GM23248 (cell line): ENCODE measurements around the gene LIM2. TPM values are rescaled to one million over a fixed set of nuclear protein-coding genes. Genes with fewer than 3 reads are reported as not detected.

Experiments
- DNase-seq: peaks from one replicate; pipeline ENCODE4 v3.0.0-alpha.2; 2015
- H2AFZ ChIP-seq: fragments of 200-600 bp; sonication (generic); 2 replicates; pipeline ENCODE4 v1.6.1; 2016; ENCODE audit warnings: antibody characterized with exemption
- H3F3A ChIP-seq: fragments of 200-600 bp; sonication (generic); 2 replicates; pipeline ENCODE4 v1.6.1; 2016; ENCODE audit warnings: mild to moderate bottlenecking, antibody characterized with exemption, mixed run types; ENCODE audit not compliant: insufficient read depth
- H3K27ac ChIP-seq: fragments of 200-600 bp; sonication (generic); 2 replicates; pipeline ENCODE4 v1.5.1; 2016; ENCODE audit warnings: mild to moderate bottlenecking
- H3K27me3 ChIP-seq: fragments of 200-600 bp; sonication (generic); replicated peaks from 2 replicates; pipeline ENCODE4 v1.6.1; 2016; ENCODE audit warnings: mild to moderate bottlenecking; ENCODE audit not compliant: insufficient read depth
- H3K36me3 ChIP-seq: fragments of 200-600 bp; sonication (generic); 2 replicates; pipeline ENCODE4 v1.6.1; 2016; ENCODE audit warnings: low read depth, mild to moderate bottlenecking
- H3K4me1 ChIP-seq: fragments of 200-600 bp; sonication (generic); 2 replicates; pipeline ENCODE4 v1.6.1; 2016; ENCODE audit warnings: mild to moderate bottlenecking; ENCODE audit not compliant: insufficient read depth
- H3K4me2 ChIP-seq: fragments of 200-600 bp; sonication (generic); one replicate; pipeline ENCODE4 v1.6.1; 2016; ENCODE audit warnings: mild to moderate bottlenecking; ENCODE audit not compliant: unreplicated experiment
- H3K4me3 ChIP-seq: fragments of 200-600 bp; sonication (generic); 2 replicates; pipeline ENCODE4 v1.5.1; 2016; ENCODE audit warnings: mild to moderate bottlenecking
- H3K79me2 ChIP-seq: fragments of 200-600 bp; sonication (generic); 2 replicates; pipeline ENCODE4 v1.6.1; 2016; ENCODE audit warnings: mild to moderate bottlenecking; ENCODE audit not compliant: insufficient read depth
- H3K9ac ChIP-seq: fragments of 200-600 bp; sonication (generic); 2 replicates; pipeline ENCODE4 v1.6.1; 2016; ENCODE audit warnings: mild to moderate bottlenecking
- H3K9me2 ChIP-seq: fragments of 200-600 bp; sonication (generic); 2 replicates; pipeline ENCODE4 v1.6.1; 2016; ENCODE audit warnings: mixed run types, mild to moderate bottlenecking, moderate library complexity; ENCODE audit not compliant: insufficient read depth
- H3K9me3 ChIP-seq: fragments of 200-600 bp; sonication (generic); one replicate; pipeline ENCODE4 v1.6.1; 2017; ENCODE audit warnings: low read depth
- H4K20me1 ChIP-seq: fragments of 200-600 bp; sonication (generic); 2 replicates; pipeline ENCODE4 v1.6.0; 2016; ENCODE audit not compliant: insufficient read depth
- EZH2 ChIP-seq: fragments of 200-600 bp; sonication (generic); IDR thresholded peaks from 2 replicates; pipeline ENCODE4 v1.6.1; 2018; ENCODE audit warnings: antibody characterized with exemption, mild to moderate bottlenecking; ENCODE audit not compliant: insufficient read depth, poor library complexity, severe bottlenecking
- EZH2phosphoT487 ChIP-seq: fragments of 200-600 bp; sonication (generic); IDR thresholded peaks from 2 replicates; pipeline ENCODE4 v1.6.1; 2018; ENCODE audit warnings: antibody characterized with exemption, moderate library complexity, mild to moderate bottlenecking, low read depth; ENCODE audit not compliant: insufficient read depth
- WGBS, 2 experiments: methylation state at CpG; one replicate each; pipeline ENCODE4 v1.1.6; 2015 to 2017; ENCODE audit warnings: low lambda C conversion rate in 2 of 2, low coverage in 1 of 2; ENCODE audit errors: missing lambda C conversion rate in 2 of 2; 5-methylcytosine and 5-hydroxymethylcytosine counted together
- in situ Hi-C: fragments of 300-500 bp; cut with MboI; formaldehyde crosslinking; loops from 2 replicates; pipeline ENCODE4 v1.15.0; 2020
- polyA plus RNA-seq: library from polyadenylated mRNA; unstranded; fragments of >200 nt; fragmentation: Nextera tagmentation; extraction: Ambion mirVana; gene quantifications from 2 replicates; pipeline ENCODE4 v1.2.1, GENCODE V29; 2016
- total RNA-seq: library from RNA; depleted of rRNA; stranded (reverse); fragments of >200 nt; shearing (Covaris generic); gene quantifications from 2 replicates; pipeline ENCODE4 v1.2.3, GENCODE V29; 2014

The LIM2 gene
- total and polyA plus RNA-seq, 2 experiments from 2014 or later, result not detected

DNA sequence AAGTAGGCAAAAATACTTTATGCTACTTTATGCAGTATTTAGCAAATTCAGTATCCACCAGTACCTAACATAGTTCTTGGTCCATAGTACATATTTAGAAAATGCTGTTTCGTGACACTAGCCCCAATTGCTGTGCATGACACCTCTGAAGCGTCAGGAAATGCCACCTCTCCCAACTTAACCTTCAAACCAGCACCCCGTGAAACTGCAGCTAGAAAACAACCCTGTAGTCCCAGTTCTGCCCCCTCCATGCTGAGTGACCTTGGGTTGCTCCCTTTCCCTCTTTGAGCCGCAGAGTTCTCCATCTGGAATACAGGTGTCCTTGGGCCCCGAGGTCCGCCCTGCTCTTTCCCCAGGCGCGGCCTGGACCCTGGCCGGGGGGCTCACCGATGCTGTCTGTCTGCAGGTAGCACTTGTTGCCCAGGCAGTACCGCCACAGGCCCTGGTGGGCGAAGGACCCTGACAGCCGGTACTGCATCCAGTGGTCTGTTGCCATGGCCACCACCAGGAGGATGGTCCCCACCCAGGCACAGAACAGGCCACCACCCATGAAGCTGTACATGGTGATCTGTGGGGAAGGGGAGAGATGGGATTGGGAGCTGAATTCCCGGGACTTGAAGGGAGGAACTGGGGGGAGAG is 773 bp downstream of the LIM2 start:
- no peaks in the 10 kb centered on the region for H3K9me3 ChIP-seq
- TF ChIP-seq EZH2phosphoT487 (no peak), EZH2 (no peak)
- no peak overlapping the region for H2AFZ ChIP-seq

DNA sequence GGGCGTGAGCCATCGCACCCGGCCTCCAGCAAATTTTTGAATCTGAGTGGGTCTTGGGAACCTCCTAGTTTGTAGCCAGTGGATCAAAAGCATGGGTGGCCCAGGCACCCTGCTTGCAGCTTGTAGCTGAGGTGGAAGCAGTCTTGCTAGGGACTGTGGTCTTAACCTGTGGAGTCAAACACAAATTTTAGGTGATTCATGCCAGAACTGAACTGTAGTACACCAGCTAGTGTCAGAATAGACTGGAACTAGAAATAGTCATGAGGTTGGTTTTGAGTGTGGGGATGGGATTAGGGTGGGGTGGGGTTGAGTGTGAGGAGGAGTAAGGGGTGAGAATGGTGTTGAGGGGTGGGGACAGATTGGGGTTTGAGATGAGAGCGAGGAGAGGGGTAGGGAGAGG is 5.8 kb downstream of the LIM2 start:
- Histone ChIP-seq H3K9me2 (no peaks in the 10 kb centered on the region), H3K4me3 (no peak overlapping the region), H3K4me1 (no peaks in the 10 kb centered on the region), H3K9me3 (no peaks in the 10 kb centered on the region), H3K27me3 (no peaks in the 10 kb centered on the region), H3K79me2 (no peaks in the 10 kb centered on the region), H4K20me1 (no peaks in the 10 kb centered on the region), H3K9ac (no peak overlapping the region), H3K27ac (no peak overlapping the region), H2AFZ (no peak overlapping the region), H3F3A (no peaks in the 10 kb centered on the region), H3K4me2 (no peak overlapping the region), H3K36me3 (no peaks in the 10 kb centered on the region)
- 79 to 94% methylated on average over 3 to 4 of the region's 4 CpGs for WGBS, 2 experiments
- no peak for TF ChIP-seq EZH2phosphoT487
- TF ChIP-seq EZH2, result no peak
- in situ Hi-C loops, result no loop called here
- no peak for DNase-seq

More for the DNA sequence above, 773 bp downstream of the LIM2 start:
- Histone ChIP-seq H3K9ac (no peak overlapping the region), H3K27ac (no peak overlapping the region), H3F3A (no peaks in the 10 kb centered on the region), H4K20me1 (no peaks in the 10 kb centered on the region), H3K79me2 (no peaks in the 10 kb centered on the region), H3K4me2 (no peak overlapping the region), H3K4me1 (no peaks in the 10 kb centered on the region), H3K9me2 (no peaks in the 10 kb centered on the region), H3K4me3 (no peak overlapping the region), H3K36me3 (no peaks in the 10 kb centered on the region), H3K27me3 (no peaks in the 10 kb centered on the region)
- WGBS, 2 experiments, result 62 to 68% methylated on average over 12 to 14 of the region's 14 CpGs
- DNase-seq, result no peak
- in situ Hi-C loops, result no loop called here

DNA sequence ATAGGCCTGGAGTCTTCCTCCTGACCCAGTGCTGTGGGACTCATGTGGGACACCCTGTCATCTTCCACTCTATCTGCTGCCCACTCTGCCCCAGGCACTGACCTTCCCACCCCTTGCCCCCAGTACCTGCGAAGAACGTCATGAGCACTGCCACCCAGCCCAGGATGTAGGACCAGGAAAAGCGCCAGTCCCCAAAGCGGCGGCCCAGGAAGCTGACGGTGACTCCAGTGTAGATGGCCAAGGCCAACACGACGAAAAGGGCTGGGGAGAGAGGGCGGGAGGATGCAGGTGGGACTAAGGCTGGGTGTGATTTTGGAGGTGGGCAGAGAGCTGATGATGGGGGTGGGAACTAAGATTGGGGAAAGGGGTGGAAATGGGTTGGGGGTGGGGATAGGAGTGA is 7.4 kb downstream of the LIM2 start:
- Histone ChIP-seq H4K20me1 (no peaks in the 10 kb centered on the region), H3K4me2 (no peak overlapping the region), H3K27ac (no peak overlapping the region), H3K4me3 (no peak overlapping the region), H3K4me1 (no peaks in the 10 kb centered on the region), H3K79me2 (no peaks in the 10 kb centered on the region), H3K9ac (no peak overlapping the region), H3K36me3 (no peaks in the 10 kb centered on the region), H3K9me2 (no peaks in the 10 kb centered on the region), H3F3A (no peaks in the 10 kb centered on the region), H3K9me3 (no peaks in the 10 kb centered on the region), H3K27me3 (no peaks in the 10 kb centered on the region), H2AFZ (no peak overlapping the region)
- 70 to 75% methylated on average over 9 of the region's 9 CpGs for WGBS, 2 experiments
- no peak for DNase-seq
- in situ Hi-C loops, result no loop called here
- TF ChIP-seq EZH2phosphoT487 (no peak), EZH2 (no peak)

DNA sequence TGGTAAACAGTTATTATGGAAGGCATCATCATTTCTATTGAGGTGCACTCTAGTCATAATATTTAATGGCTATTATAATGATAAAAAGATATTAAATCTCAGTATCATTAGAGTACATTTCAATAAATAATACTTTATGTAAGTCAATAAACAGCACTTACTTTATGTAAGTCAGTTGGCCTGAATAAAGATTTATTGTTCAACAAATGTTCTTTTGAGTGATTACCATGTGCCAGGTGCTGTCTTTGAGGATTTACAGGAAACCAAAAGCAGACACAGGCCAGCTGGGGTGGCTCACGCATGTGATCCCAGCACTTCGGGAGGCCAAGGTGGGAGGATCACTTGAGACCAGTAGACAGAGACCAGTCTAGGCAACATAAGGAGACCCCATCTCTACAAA is 10.4 kb downstream of the LIM2 start:
- in situ Hi-C loops, result no loop called here
- Histone ChIP-seq H3K9me2 (no peaks in the 10 kb centered on the region), H4K20me1 (no peaks in the 10 kb centered on the region), H3K4me3 (no peak overlapping the region), H3K9ac (no peak overlapping the region), H2AFZ (no peak overlapping the region), H3K4me2 (no peak overlapping the region), H3K79me2 (no peaks in the 10 kb centered on the region), H3K27ac (no peak overlapping the region), H3K9me3 (no peaks in the 10 kb centered on the region), H3K27me3 (no peaks in the 10 kb centered on the region), H3K4me1 (no peaks in the 10 kb centered on the region), H3F3A (no peaks in the 10 kb centered on the region), H3K36me3 (no peaks in the 10 kb centered on the region)
- TF ChIP-seq EZH2, result no peak
- TF ChIP-seq EZH2phosphoT487, result no peak
- WGBS, 2 experiments, result 68 to 78% methylated on average over 2 of the region's 2 CpGs
- DNase-seq, result no peak
